Stimulated activated CD8-positive, alpha-beta memory T cell treated with anti-CD3 and anti-CD28 coated beads, Interleukin-12 subunit alpha, Interleukin-12 subunit beta, amount 100 ng/mL, for 24 hours (primary cell): Measurements from ENCODE around the gene CYSTM1.
"Not testable (repeated sequence)": the region's sequence is repeated elsewhere in the genome, so short reads cannot be mapped to it uniquely, and the experiment has no call there.

Source experiments
- DNase-seq: peaks from one replicate; pipeline ENCODE4 v3.0.0-alpha.2; 2020; ENCODE audit errors: extremely low read depth

The CYSTM1 gene

DNA sequence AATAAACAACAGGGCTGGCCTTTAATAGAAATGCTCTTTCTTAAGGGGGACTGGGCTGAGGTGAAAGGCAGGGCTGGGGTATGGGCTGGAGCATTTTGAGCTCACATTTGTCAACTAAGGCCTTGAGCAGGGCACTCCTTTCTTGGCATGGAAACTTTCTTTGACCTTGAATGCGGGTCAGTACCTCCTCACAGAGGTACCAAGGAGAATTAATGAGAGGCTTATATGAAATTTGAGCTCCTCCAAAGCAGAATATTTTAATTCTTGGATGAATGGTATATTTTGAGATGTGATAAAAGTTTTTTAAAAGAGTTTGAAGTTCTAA, 3.1 kb downstream of the CYSTM1 start:
- DNase-seq, result no peak

DNA sequence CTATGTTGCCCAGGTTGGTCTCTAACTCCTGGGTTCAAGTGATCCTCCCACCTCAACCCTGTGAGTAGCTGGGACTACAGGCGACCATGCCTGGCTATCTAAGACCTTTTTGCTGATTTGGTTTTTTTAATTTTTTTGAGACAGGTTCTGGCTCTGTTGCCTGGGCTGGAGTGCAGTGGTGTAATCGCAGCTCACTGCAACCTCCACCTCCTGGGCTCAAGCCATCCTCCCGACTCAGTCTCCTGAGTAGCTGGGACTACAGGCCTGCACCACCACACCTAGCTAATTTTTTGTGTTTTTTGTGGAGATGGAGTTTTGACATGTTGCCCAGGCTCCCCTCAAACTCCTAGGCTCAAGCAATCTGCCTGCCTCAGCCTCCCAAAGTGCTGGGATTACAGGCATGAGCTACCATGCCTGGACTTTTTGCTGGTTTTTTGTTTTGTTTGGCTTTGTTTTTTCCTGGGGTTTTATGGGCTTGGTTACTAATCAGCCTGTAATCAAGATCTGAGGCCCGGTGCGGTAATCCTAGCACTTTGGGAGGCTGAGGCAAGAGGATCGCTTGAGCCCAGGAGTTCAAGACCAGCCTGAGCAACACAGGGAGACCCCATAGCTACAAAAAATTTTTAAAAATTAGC, 3.6 kb downstream of the CYSTM1 start:
- no peak for DNase-seq

GRCh38 chr5:140181002-140181483, 6.1 kb downstream of the CYSTM1 start:
- no peak for DNase-seq

DNA sequence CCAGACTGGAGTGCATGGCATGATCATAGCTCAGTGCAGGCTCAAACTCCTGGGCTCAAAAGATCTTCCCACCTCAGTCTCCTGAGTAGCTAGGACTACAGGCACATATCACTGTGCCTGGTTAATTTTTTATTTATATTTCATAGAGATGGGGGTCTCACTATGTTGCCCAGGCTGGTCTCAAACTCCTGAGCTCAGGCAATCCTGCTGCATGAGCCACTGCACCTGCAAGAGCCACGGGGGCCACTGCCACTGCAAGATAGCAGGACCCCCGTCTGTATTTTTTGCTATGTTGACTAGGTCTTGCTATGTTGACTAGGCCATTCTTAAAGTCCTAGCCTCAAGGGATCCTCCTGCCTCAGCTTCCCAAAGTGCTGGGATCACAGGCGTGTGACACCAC, 6.5 kb downstream of the CYSTM1 start:
- DNase-seq, result no peak

GRCh38 chr5:140182075-140182711, 7.2 kb downstream of the CYSTM1 start:
- no peak for DNase-seq

- DNase-seq, result no peak
Measured at GRCh38 chr5:140182803-140183367, 7.9 kb downstream of the CYSTM1 start.

GRCh38 chr5:140185409-140185808, 10.4 kb downstream of the CYSTM1 start:
- no peak for DNase-seq

GRCh38 chr5:140186267-140186671, 11.3 kb downstream of the CYSTM1 start:
- no peak for DNase-seq

- no peak for DNase-seq
Measured at GRCh38 chr5:140189253-140189652, 14.3 kb downstream of the CYSTM1 start.

- DNase-seq, result no peak
Measured at GRCh38 chr5:140189977-140190871, 15.2 kb downstream of the CYSTM1 start.

GRCh38 chr5:140190872-140191218, 15.9 kb downstream of the CYSTM1 start:
- no peak for DNase-seq

- no peak for DNase-seq
Measured at GRCh38 chr5:140192715-140193430, 17.9 kb downstream of the CYSTM1 start.

DNA sequence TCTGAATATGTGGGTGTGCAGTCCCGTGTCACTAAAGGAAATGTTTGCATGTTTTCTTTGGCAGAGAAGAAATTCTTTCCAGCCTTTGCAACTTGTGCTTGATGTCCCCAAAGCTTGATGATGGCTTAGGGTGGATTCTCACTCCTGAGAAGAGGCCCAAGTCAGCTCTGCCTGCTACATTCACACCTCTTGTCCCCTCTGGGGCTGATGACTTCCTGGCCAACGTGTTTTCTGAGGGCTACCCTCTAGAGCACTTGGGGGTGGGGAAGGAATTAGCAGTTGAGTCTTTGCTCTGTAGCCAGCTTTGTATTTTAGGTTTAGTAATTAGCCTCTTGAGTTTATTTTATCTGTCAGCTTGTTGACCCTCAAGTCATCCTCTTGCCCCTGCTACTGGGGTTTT, 19.7 kb downstream of the CYSTM1 start:
- no peak for DNase-seq

GRCh38 chr5:140196115-140196814, 21.3 kb downstream of the CYSTM1 start:
- DNase-seq, result no peak

GRCh38 chr5:140197023-140197422, 22.0 kb downstream of the CYSTM1 start:
- no peak for DNase-seq

DNA sequence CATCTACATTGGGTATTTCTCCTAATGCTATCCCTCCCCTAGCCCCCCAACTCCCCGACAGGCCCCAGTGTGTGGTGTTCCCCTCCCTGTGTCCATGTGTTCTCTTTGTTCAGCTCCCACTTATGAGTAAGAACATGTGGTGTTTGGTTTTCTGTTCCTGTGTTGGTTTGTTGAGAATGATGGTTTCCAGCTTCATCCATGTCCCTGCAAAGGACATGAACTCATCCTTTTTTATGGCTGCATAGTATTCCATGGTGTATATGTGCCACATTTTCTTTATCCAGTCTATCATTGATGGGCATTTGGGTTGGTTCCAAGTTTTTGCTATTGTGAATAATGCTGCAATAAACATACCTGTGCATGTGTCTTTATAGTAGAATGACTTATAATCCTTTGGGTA, 23.9 kb downstream of the CYSTM1 start:
- not testable (repeated sequence) for DNase-seq

DNA sequence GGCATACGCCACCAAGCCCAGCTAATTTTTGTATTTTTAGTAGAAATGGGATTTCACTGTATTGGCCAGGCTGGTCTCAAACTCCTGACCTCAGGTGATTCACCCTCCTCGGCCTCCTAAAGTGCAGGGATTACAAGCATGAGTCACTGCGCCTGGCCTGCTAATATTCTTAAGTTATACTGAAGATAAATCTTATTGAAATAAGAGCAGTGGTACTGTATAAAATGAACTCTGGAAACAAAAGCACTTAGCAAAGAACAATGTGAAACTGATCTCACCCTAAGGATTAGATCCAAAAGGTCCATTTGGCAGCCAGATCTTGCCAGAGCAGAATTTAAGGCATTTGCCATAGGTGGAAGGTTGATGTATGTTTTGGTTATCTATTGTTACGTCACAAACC, 27.1 kb downstream of the CYSTM1 start:
- DNase-seq, result no peak

GRCh38 chr5:140202610-140203009, 27.6 kb downstream of the CYSTM1 start:
- DNase-seq, result no peak

DNA sequence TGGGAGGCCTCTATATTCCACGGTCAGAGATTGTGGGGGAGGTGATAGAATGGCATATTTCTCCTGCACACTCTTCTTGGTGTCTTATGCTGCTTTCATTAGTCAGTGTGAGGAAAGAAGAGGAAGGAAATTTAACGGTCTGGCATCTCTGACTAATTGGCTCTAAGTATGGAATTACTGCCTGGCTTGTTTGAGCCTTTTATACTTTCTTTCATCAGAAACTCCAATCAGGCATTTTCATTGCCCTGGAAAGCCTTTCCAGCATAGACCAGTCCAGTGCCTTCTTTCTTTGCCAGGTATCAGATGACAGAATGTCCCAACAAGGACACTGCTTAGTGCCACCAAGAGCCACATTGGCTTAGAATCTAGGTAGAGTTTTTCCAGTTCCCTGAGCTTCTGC, 30.2 kb downstream of the CYSTM1 start:
- DNase-seq, result no peak

GRCh38 chr5:140205952-140206351, 31.0 kb downstream of the CYSTM1 start:
- DNase-seq, result no peak

DNA sequence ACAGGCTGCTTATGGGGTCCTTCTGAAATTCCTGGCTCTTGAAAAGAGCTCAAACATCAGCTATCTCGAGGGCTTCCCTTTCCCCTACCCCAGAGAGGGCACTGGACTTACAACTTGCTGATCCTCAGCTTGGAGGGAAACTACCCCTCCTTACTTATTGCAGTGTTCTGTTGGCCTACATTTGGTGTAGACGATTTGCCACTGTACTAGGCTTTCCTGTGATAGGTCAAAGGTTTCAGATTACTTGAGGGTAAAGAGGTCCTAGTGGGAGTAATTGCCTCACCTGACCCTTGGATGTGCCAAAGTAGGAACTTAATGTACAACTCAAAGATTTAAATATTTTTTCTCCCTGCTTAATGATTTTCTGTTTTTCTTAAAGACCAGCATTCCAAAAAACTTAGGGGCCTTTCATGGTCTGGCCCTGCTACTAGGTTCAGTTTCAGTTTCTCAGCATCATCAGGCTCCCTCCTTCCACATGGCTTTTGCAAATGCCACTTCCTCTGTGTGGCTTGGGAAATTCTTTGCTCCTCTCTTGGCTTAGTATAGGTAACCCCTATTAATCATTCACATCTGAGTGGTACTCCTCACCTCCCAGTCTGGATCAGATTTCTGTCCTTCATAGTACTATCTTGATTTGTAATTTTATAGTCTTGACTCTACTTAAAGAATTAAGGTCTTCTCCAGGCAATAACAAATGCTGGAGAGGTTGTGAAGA, 32.4 kb downstream of the CYSTM1 start:
- no peak for DNase-seq
